GM18951 (cell line): Measurements from ENCODE around the gene FAM167B.
A peak's percentile ranks its signal among the peaks of the same experiment; 100 is the strongest.

Source experiments
- POLR2A ChIP-seq: IDR thresholded peaks from 4 replicates; pipeline ENCODE4 v1.6.1; 2011; ENCODE audit warnings: mild to moderate bottlenecking; ENCODE audit not compliant: insufficient read length, insufficient read depth; ENCODE audit errors: extremely low read depth
- in situ Hi-C: fragments of 300-500 bp; cut with MboI; formaldehyde crosslinking; loops from one replicate; pipeline ENCODE4 v1.12.0; 2022; ENCODE audit warnings: low sequenced_read_pairs, mixed read lengths, inconsistent platforms; ENCODE audit not compliant: unreplicated experiment

FAM167B gene

GRCh38 chr1:32215629-32216480 lies 31.2 kb upstream of the FAM167B start:
- in situ Hi-C loops, result no loop called here
- no peak for TF ChIP-seq POLR2A

GRCh38 chr1:32216566-32216965 lies 30.5 kb upstream of the FAM167B start:
- in situ Hi-C loops, result no loop called here
- TF ChIP-seq POLR2A, result no peak

GRCh38 chr1:32219022-32219421 lies 28.0 kb upstream of the FAM167B start:
- no peak for TF ChIP-seq POLR2A
- in situ Hi-C loops, result no loop called here

- in situ Hi-C loops, result no loop called here
- no peak for TF ChIP-seq POLR2A
Observed at GRCh38 chr1:32220746-32221580, 26.1 kb upstream of the FAM167B start.

DNA sequence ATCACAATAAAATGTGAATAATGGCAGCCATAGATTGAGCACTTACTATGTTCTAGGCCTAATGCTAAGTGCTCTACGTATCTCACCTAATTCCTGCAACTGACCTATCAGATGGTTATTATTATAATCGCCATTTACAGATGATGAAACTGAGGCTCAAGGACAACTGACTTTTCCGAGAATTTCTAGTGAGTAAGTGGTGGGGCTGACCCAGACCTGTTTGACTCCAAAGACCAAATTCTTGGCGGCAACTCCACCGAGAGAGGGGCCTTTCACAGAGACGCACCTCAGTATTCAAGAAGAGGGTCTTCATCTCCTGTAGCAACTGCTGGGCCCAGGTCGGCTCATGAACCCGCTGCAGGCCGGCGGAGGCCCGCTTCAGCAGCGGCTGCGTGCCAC lies 25.4 kb upstream of the FAM167B start:
- no peak for TF ChIP-seq POLR2A
- in situ Hi-C loops, result no loop called here

- in situ Hi-C loops, result no loop called here
- TF ChIP-seq POLR2A, result peak; percentile 77
Observed at GRCh38 chr1:32221980-32222755, 24.9 kb upstream of the FAM167B start, which contains the start of the genes EIF3I and TMEM234. EIF3I (plus strand) TSS chr1:32222407; CDS start chr1:32222442, 35 bp downstream. TMEM234 (minus strand) TSS chr1:32222353; CDS start chr1:32222322, 31 bp downstream.

DNA sequence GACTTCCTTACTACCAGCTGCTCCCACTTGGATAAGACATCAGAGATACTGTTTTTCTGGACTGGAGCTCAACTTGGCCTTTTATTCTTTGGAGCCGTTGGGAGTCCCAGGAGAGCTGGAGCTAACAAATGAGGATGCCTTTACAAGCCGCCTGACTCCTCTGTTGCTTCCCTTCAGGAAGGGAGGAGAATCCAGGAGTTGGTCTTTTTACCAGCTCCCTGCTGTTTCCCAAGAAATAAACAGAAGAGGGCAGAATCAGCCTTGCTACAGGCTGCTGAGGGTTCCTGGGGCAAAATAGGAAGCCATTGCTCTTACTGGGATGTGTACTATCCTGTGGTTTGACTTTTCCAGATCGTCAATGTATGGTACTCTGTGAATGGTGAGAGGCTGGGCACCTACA lies 23.3 kb upstream of the FAM167B start:
- in situ Hi-C loops, result no loop called here
- TF ChIP-seq POLR2A, result no peak

GRCh38 chr1:32224285-32224684 lies 22.7 kb upstream of the FAM167B start:
- no peak for TF ChIP-seq POLR2A
- in situ Hi-C loops, result no loop called here

- in situ Hi-C loops, result no loop called here
- no peak for TF ChIP-seq POLR2A
Observed at GRCh38 chr1:32228771-32229170, 18.3 kb upstream of the FAM167B start.

GRCh38 chr1:32231843-32232432 lies 15.1 kb upstream of the FAM167B start:
- in situ Hi-C loops, result loop anchor here (5.0 kb wide), 1 partner anchor 85 kb away; no protein-coding TSS in a partner anchor
- no peak for TF ChIP-seq POLR2A

DNA sequence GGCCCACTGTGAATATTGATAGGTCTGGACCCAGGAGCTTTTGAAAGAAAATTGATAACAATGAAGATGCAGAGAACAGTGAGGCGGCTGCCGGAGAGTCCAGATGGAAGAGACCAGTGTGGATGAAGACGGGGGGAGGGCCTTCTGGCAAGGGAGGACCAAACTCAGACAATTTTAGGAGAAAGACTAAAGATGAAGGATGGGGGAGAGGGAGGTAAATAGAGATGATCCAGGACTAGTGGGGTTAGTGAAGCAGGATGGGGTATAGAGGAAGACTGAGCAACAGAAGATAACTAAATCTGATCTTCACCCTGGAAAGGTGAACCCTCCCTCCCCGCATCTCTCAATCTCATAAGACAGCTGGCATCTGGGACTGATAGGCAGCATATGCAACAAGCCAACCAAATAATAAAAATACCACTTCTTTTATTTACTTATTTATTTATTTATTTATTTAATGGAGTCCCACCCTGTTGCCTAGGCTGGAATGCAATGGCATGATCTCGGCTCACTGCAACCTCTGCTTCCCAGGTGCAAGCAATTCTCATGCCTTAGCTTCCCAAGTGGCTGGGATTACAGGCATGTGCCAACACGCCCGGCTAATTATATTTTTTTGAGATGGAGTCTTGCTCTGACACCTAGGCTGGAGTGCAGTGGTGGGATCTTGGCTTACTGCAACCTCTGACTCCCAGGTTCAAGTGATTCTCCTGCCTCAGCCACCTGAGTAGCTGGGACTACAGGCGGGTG lies 14.3 kb upstream of the FAM167B start:
- TF ChIP-seq POLR2A, result no peak
- in situ Hi-C loops, result loop anchor here (5.0 kb wide), 1 partner anchor 85 kb away; no protein-coding TSS in a partner anchor

- in situ Hi-C loops, result loop anchor here (5.0 kb wide), 1 partner anchor 83 kb away; no protein-coding TSS in a partner anchor
Observed at GRCh38 chr1:32234792-32235191, 12.2 kb upstream of the FAM167B start.

More at GRCh38 chr1:32234792-32235191, 12.2 kb upstream of the FAM167B start:
- TF ChIP-seq POLR2A, result no peak
